Muscle of leg (tissue), 11 donors: ENCODE results near the gene JARID2. TPM values are rescaled to one million over a fixed set of nuclear protein-coding genes. Genes with fewer than 3 reads are reported as not detected.
"Not testable (repeated sequence)": the region's sequence is repeated elsewhere in the genome, so short reads cannot be mapped to it uniquely, and the experiment has no call there.

Source experiments
- DNase-seq: peaks from one replicate; pipeline ENCODE4 v3.0.0; 2013
- H3K27ac ChIP-seq: one replicate; pipeline ENCODE4 v1.5.1; 2013; ENCODE audit warnings: mild to moderate bottlenecking, low read length, control low read depth
- H3K27me3 ChIP-seq: one replicate; pipeline ENCODE4 v1.6.1; 2013; ENCODE audit warnings: low read length; ENCODE audit not compliant: control insufficient read depth, insufficient read depth
- H3K36me3 ChIP-seq: one replicate; pipeline ENCODE4 v1.6.1; 2013; ENCODE audit warnings: low read length; ENCODE audit not compliant: control insufficient read depth, insufficient read depth
- H3K4me1 ChIP-seq: one replicate; pipeline ENCODE4 v1.6.1; 2013; ENCODE audit warnings: low read length; ENCODE audit not compliant: control insufficient read depth, insufficient read depth
- H3K4me3 ChIP-seq: one replicate; pipeline ENCODE4 v1.5.1; 2013; ENCODE audit warnings: low read length, control low read depth
- H3K9me3 ChIP-seq: replicated peaks from 2 replicates; pipeline ENCODE4 v1.6.1; 2013; ENCODE audit warnings: low read depth, low read length; ENCODE audit not compliant: control insufficient read depth
- WGBS: methylation state at CpG from one replicate; pipeline ENCODE4 v1.1.5; 2013; ENCODE audit warnings: missing lambda C conversion rate; ENCODE audit not compliant: insufficient coverage; 5-methylcytosine and 5-hydroxymethylcytosine counted together
- polyA plus RNA-seq, 8 donors: library from polyadenylated mRNA; unstranded; fragments of 120-200 nt; gene quantifications; one replicate each; pipeline versions ENCODE4 v1.2.1 to v1.2.3, GENCODE V29; 2013; ENCODE audit warnings: inconsistent platforms in 1 of 8, low replicate concordance in 1 of 8; ENCODE audit not compliant: insufficient read length in 8 of 8, insufficient read depth in 1 of 8
- total RNA-seq: library from RNA; stranded (reverse); fragments of 120-200 nt; gene quantifications from one replicate; pipeline ENCODE4 v1.2.4, GENCODE V29; 2013

The JARID2 gene
- total and polyA plus RNA-seq, 9 donors = 9.8 to 15.3 (median 13.2) TPM

DNA sequence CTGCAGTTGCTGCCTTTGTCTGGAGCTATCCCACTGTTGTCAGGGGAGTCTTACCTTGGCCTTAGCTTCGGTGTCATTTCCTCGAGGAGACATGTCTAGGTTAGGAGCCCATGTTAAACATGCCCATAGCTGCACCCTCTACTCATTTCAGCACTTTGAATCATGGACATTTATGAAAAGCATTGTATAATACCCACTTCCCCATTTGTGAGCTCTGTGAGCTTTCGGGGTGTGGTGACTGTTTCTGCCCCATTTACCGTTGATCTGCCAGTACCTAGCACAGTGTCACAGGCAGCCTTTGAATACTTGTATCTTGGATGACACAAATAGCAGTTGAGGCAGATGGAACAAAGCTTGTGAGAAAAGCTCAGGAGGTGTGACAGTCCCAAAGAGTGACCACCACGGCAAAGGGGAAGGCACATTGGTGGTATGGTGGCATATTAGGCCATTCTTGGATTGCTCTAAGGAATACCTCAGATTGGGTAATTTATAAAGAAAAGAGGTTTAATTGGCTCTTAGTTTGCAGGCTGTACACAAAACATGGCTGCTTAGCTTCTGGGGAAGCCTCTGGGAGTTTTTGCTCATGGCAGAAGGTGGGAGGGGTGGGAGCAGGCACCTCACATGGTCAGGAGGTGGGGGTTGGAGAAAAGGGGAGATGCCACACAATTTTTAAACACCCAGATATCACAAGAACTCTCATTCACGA lies 42.0 kb downstream of the JARID2 start:
- Histone ChIP-seq H3K27me3 (no peaks in the 10 kb centered on the region), H3K4me1 (no peaks in the 10 kb centered on the region), H3K4me3 (no peak overlapping the region), H3K9me3 (no peaks in the 10 kb centered on the region), H3K27ac (no peak overlapping the region), H3K36me3 (peaks cover 3% of the 10 kb centered on the region)
- no peak for DNase-seq
- WGBS = 92% methylated on average over 3 of the region's 6 CpGs

DNA sequence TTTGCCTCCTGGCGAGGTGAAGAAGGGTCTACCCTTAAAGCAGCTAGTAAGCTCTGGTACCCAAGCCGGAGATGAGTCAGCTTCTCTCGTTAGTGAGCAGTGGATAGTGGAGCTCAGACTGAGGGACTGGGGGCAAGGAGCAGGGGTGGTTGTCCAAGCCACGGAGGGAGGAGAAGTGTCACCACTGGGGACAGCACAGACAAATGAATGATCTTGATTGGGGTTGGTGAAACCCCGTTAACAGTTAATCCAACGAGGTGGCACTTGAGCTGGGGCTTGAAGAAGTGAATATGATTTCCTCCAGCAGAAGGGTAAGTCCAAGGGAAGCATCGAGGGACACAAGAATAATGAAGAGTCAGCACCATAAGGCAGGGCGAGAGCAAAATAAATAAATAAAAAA lies 43.0 kb downstream of the JARID2 start:
- Histone ChIP-seq H3K9me3 (no peaks in the 10 kb centered on the region), H3K27me3 (no peaks in the 10 kb centered on the region), H3K4me1 (peaks cover 2% of the 10 kb centered on the region), H3K36me3 (peaks cover 3% of the 10 kb centered on the region), H3K4me3 (no peak overlapping the region), H3K27ac (no peak overlapping the region)
- 86% methylated on average over 7 of the region's 8 CpGs for WGBS
- DNase-seq = no peak

DNA sequence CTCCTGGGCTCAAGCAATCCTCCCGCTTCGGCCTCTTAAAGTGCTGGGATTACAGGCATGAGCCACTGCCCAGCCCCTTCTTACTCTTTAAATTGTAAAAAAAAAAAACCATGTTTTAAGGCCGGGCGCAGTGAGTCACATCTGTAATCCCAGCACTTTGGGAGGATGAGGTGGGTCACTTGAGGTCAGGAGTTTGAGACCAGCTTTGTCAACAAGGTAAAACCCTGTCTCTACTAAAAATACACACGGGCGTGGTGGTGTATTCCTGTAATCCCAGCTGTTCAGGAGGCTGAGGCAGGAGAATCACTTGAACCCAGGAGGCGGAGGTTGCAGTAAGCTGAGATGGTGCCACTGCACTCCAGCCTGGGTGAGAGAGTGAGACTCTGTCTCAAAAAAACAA lies 43.6 kb downstream of the JARID2 start:
- not testable (repeated sequence) for H3K4me1 ChIP-seq

DNA sequence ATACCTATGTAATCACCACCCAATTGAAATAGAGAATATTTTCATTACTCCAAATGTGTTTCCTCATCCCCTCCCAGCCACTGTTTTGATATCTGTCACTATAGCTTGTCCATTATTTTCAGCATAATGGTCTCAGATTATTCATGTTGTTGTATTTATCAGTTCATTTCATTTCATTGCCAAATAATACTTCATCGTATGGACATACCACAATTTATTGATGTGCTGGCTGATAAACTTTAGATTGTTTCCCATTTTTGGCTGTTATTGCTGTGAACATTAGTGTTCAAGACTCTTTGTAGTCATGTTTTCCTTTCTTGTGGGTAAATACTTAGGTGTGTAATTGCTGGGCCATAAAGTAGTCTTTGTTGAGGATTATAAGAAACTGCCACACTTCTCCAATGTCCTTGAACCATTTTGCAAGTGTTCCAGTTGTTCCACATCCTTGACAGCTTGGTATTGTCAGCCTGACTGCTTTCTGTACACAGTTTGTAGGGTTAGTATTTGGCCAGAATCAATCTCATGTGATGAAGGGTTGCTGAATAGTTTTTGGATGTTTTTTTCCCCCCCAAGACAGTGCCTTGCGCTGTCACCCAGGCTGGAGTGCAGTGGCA lies 44.3 kb downstream of the JARID2 start:
- H3K4me3 ChIP-seq = no peak overlapping the region
- H3K4me1 ChIP-seq = peaks cover 5% of the 10 kb centered on the region
- H3K27ac ChIP-seq = no peak overlapping the region
- no CpG with 5 or more reads among the region's 2 CpGs for WGBS
- H3K36me3 ChIP-seq = peaks cover 3% of the 10 kb centered on the region
- no peaks in the 10 kb centered on the region for H3K9me3 ChIP-seq
- no peaks in the 10 kb centered on the region for H3K27me3 ChIP-seq
- DNase-seq = no peak

More for the DNA sequence above, 43.6 kb downstream of the JARID2 start:
- not testable (repeated sequence) for H3K27me3 ChIP-seq, H3K9me3 ChIP-seq, H3K4me3 ChIP-seq, H3K27ac ChIP-seq, DNase-seq, H3K36me3 ChIP-seq
- WGBS = no CpG with 5 or more reads among the region's 7 CpGs

DNA sequence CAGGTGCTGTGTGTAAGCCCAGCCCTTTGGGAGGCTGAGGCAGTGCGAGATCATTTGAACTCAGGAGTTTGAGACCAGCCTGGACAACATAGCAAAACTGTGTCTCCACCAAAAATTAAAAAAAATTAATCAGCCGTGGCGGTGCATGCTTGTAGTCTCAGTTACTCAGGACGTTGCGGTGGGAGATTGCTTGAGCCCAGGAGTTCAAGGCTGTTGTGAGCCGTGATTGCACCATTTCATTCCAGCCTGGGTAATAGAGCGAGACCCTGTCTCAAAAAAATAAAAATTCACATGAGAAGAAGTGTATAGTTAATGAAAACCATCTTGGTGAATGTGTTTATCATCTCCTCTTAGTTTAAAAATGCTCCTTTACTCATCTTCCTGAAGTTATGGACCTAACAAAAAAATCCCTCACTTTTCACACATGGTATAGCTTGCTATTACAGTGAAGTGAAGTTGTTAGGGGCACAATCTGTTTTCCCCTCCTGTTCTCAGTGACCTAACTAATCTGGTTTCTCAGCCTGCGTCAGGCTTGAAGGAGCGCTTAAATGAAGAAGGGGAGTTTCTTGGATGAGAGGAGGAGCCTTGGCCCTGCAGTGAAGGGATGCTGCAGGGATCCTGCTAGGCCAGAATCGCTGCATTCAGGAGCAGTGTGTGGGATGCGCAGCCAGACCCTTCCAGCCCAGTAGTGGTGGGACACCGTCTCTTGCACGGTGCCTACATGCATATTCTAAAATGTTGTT lies 45.3 kb downstream of the JARID2 start:
- Histone ChIP-seq H3K27ac (no peak overlapping the region), H3K27me3 (no peaks in the 10 kb centered on the region), H3K9me3 (no peaks in the 10 kb centered on the region), H3K4me1 (peaks cover 5% of the 10 kb centered on the region), H3K36me3 (peaks cover 3% of the 10 kb centered on the region), H3K4me3 (no peak overlapping the region)
- 81% methylated on average over 4 of the region's 13 CpGs for WGBS
- DNase-seq = no peak

DNA sequence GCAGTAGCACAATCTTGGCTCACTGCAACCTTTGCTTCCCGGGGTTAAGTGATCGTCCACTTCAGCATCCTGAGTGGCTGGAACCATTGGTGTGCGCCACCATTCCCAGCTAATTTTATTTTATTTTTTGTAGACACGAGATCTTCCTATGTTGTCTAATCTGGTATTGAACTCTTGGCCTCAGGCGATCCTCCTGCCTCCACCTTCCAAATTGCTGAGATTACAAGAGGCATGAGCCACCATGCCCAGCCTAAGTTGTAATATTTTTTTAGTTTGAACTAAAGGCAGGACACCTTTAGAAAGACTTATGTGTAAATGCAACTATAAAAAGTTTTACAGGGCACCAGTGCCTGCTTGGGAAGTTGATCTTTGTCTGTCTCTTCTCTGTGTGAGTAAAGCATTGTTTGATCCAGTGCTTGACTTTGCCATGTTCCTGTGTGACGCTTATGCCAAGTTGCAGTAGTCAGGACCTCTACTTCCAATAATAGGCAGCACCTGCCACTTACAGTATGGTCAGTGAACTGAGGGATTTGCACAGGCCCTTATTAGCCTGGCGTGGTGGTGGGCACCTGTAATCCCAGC lies 46.9 kb downstream of the JARID2 start:
- Histone ChIP-seq H3K4me3 (no peak overlapping the region), H3K27me3 (no peaks in the 10 kb centered on the region), H3K9me3 (no peaks in the 10 kb centered on the region), H3K27ac (no peak overlapping the region), H3K4me1 (peaks cover 5% of the 10 kb centered on the region), H3K36me3 (peaks cover 3% of the 10 kb centered on the region)
- 96% methylated on average over 3 of the region's 7 CpGs for WGBS
- DNase-seq = no peak

DNA sequence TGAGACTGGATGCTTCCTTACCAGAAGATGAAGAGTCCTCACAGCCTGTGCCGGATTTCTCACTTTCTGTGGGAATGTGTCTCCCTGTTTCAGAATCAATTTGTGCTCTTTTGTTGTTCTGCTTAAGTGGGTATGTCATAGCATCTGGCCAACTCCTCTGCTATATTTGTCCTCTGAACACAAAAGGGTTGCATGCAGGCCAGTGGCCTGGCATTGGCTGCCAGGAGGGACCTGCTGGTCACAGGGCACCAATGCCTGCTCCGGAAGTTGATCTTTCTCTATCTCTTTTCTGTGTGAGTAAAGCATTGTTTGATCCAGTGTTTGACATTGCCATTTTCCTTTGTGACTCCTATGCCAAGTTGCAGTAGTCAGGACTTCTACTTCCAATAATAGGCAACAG lies 47.8 kb downstream of the JARID2 start:
- Histone ChIP-seq H3K27ac (no peak overlapping the region), H3K9me3 (no peaks in the 10 kb centered on the region), H3K4me1 (peaks cover 5% of the 10 kb centered on the region), H3K27me3 (no peaks in the 10 kb centered on the region), H3K36me3 (peaks cover 3% of the 10 kb centered on the region), H3K4me3 (no peak overlapping the region)
- no peak for DNase-seq
- WGBS = no CpG with 5 or more reads among the region's 2 CpGs

DNA sequence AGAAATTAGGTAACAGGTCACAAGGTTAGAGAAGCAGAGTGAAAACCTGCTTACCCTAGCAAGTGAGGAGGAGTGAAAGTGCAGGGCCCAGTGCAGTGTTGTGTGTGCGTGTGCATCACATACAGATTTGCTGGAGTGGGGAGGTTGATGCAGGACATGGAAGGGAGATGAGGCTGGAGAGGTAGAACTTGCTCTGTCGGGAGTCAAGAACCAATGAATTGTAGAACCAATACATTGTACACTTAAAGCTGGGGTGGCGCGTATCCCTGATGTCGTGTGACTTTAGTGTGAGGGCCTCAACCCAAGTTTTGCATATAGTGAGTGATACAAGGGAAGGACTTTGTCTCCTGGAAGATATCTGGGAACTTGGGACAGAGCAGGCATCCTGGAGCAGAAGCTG lies 48.6 kb downstream of the JARID2 start:
- Histone ChIP-seq H3K4me3 (no peak overlapping the region), H3K4me1 (peaks cover 10% of the 10 kb centered on the region), H3K36me3 (peaks cover 3% of the 10 kb centered on the region), H3K9me3 (no peaks in the 10 kb centered on the region), H3K27ac (no peak overlapping the region), H3K27me3 (no peaks in the 10 kb centered on the region)
- 93% methylated on average over 2 of the region's 5 CpGs for WGBS
- no peak for DNase-seq

DNA sequence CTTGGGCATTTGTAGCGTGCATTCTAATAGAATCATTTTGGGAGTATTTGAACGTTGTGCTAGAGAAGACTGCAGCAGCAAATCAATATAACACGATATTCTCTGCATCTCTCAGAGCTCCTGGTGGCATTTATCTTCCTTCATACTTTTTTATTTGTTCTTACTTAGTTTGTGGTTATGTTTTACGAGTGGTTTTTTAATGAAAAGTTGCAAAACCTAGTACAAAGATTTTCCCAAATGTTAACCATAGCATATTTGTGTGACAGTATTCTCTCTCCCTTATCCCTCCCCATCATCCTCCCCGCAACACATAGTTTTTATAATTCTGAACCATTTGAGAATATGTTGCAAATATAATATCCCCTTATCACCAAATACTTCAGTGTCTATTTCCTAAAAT lies 50.4 kb downstream of the JARID2 start:
- H3K36me3 ChIP-seq = peaks cover 3% of the 10 kb centered on the region
- H3K9me3 ChIP-seq = no peaks in the 10 kb centered on the region
- no CpG with 5 or more reads among the region's 5 CpGs for WGBS
- DNase-seq = no peak
- H3K4me1 ChIP-seq = peaks cover 12% of the 10 kb centered on the region
- H3K27me3 ChIP-seq = no peaks in the 10 kb centered on the region
- H3K4me3 ChIP-seq = no peak overlapping the region
- H3K27ac ChIP-seq = no peak overlapping the region

DNA sequence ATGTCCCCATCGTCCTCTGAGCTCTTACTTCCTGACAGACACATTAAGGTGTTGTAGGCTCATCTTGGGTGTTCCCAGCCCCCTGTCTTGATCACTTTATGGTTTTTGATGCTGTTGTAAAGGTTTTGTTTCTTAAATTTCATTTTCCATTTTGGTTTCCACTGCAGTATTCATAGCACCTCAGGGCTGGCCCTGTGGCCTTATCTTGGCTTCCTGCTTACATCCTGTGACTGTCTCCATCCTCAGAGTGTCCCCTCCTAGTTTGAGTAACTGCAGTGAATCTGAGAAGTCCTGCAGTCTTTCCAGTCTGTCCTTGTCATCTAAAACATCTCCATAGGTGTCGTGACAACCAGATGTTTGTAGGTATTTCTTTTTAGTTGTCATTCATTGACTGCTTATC lies 50.9 kb downstream of the JARID2 start:
- Histone ChIP-seq H3K4me3 (no peak overlapping the region), H3K36me3 (no peaks in the 10 kb centered on the region), H3K27ac (no peak overlapping the region), H3K4me1 (peaks cover 12% of the 10 kb centered on the region), H3K27me3 (no peaks in the 10 kb centered on the region), H3K9me3 (no peaks in the 10 kb centered on the region)
- no CpG with 5 or more reads among the region's 2 CpGs for WGBS
- no peak for DNase-seq
